ENCODE data around the gene FBXO30. TPM values are rescaled to one million over a fixed set of nuclear protein-coding genes. Genes with fewer than 3 reads are reported as not detected.

The FBXO30 gene
- total RNA-seq, 1 donor from 2014 or later, result 12.1 TPM

- Mint-ChIP-seq H3K36me3 (ENCODE audit: unreplicated experiment) (no peaks in the 10 kb centered on the region), H3K4me3 (ENCODE audit: unreplicated experiment) (no peak overlapping the region), H3K27ac (ENCODE audit: unreplicated experiment) (no peak overlapping the region), H3K9me3 (ENCODE audit: unreplicated experiment) (no peaks in the 10 kb centered on the region), H3K27me3 (ENCODE audit: unreplicated experiment) (no peaks in the 10 kb centered on the region), H3K4me1 (ENCODE audit: low read depth, unreplicated experiment) (no peaks in the 10 kb centered on the region)
- no peak for TF ChIP-seq CTCF (IDR thresholded peaks at IDR 0.05; ENCODE audit: partially characterized antibody, unreplicated experiment)
- DNase-seq, result no peak
Observed at GRCh38 chr6:145829950-145830349, 15.4 kb upstream of the FBXO30 start.

- DNase-seq, result no peak
- H3K27ac Mint-ChIP-seq (ENCODE audit: unreplicated experiment), result no peak overlapping the region
- H3K4me1 Mint-ChIP-seq (ENCODE audit: low read depth, unreplicated experiment), result no peaks in the 10 kb centered on the region
- H3K4me3 Mint-ChIP-seq (ENCODE audit: unreplicated experiment), result no peak overlapping the region
- no peak for TF ChIP-seq CTCF (IDR thresholded peaks at IDR 0.05; ENCODE audit: partially characterized antibody, unreplicated experiment)
- no peaks in the 10 kb centered on the region for H3K36me3 Mint-ChIP-seq (ENCODE audit: unreplicated experiment)
- H3K27me3 Mint-ChIP-seq (ENCODE audit: unreplicated experiment), result no peaks in the 10 kb centered on the region
- no peaks in the 10 kb centered on the region for H3K9me3 Mint-ChIP-seq (ENCODE audit: unreplicated experiment)
Observed at GRCh38 chr6:145829102-145829501, 14.5 kb upstream of the FBXO30 start.

DNA sequence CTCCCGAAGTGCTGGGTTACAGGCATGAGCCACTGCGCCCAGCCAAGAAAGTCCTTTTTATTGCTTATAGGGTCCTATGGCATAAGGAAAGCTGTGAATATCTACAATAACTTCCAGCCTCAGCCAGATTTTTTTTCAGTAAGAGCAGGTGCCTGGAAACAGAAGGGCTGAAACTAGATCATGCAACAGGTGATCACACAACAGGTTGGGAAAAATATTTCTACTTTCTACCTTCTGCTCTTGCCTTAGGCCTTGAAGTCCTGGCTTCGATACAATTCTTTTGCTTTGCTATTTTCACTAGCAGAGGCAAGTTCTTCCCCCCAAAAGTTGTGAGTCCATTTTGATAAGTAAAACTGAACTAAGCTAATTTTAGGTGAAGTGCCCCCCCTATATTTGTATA is 9.7 kb upstream of the FBXO30 start:
- DNase-seq, result no peak
- Mint-ChIP-seq H3K36me3 (ENCODE audit: unreplicated experiment) (no peaks in the 10 kb centered on the region), H3K4me1 (ENCODE audit: low read depth, unreplicated experiment) (no peaks in the 10 kb centered on the region), H3K27ac (ENCODE audit: unreplicated experiment) (no peak overlapping the region), H3K9me3 (ENCODE audit: unreplicated experiment) (no peaks in the 10 kb centered on the region), H3K4me3 (ENCODE audit: unreplicated experiment) (no peak overlapping the region), H3K27me3 (ENCODE audit: unreplicated experiment) (no peaks in the 10 kb centered on the region)
- TF ChIP-seq CTCF (IDR thresholded peaks at IDR 0.05; ENCODE audit: partially characterized antibody, unreplicated experiment), result no peak

GRCh38 chr6:145823328-145823944 is 8.8 kb upstream of the FBXO30 start:
- H3K9me3 Mint-ChIP-seq (ENCODE audit: unreplicated experiment), result no peaks in the 10 kb centered on the region
- H3K4me3 Mint-ChIP-seq (ENCODE audit: unreplicated experiment), result no peak overlapping the region
- no peaks in the 10 kb centered on the region for H3K36me3 Mint-ChIP-seq (ENCODE audit: unreplicated experiment)
- H3K4me1 Mint-ChIP-seq (ENCODE audit: low read depth, unreplicated experiment), result no peaks in the 10 kb centered on the region
- no peak for DNase-seq
- H3K27me3 Mint-ChIP-seq (ENCODE audit: unreplicated experiment), result no peaks in the 10 kb centered on the region
- TF ChIP-seq CTCF (IDR thresholded peaks at IDR 0.05; ENCODE audit: partially characterized antibody, unreplicated experiment), result no peak
- H3K27ac Mint-ChIP-seq (ENCODE audit: unreplicated experiment), result no peak overlapping the region

GRCh38 chr6:145822456-145822855 is 7.9 kb upstream of the FBXO30 start:
- Mint-ChIP-seq H3K36me3 (ENCODE audit: unreplicated experiment) (no peaks in the 10 kb centered on the region), H3K9me3 (ENCODE audit: unreplicated experiment) (no peaks in the 10 kb centered on the region), H3K4me3 (ENCODE audit: unreplicated experiment) (no peak overlapping the region), H3K27me3 (ENCODE audit: unreplicated experiment) (no peaks in the 10 kb centered on the region), H3K27ac (ENCODE audit: unreplicated experiment) (no peak overlapping the region), H3K4me1 (ENCODE audit: low read depth, unreplicated experiment) (no peaks in the 10 kb centered on the region)
- no peak for TF ChIP-seq CTCF (IDR thresholded peaks at IDR 0.05; ENCODE audit: partially characterized antibody, unreplicated experiment)
- no peak for DNase-seq

All from glutamatergic neuron (in vitro differentiated cells).